CD14-positive monocyte (primary cell): ENCODE measurements around the gene FCHO2. TPM values are rescaled to one million over a fixed set of nuclear protein-coding genes. Genes with fewer than 3 reads are reported as not detected.

Experiments used
- DNase-seq, 3 donors: peaks; one replicate each; pipeline ENCODE4 v3.0.0-alpha.2; 2011 to 2022
- H2AFZ ChIP-seq: 2 replicates; pipeline ENCODE4 v1.6.0; 2012; ENCODE audit warnings: mild to moderate bottlenecking, low read depth, low read length, inconsistent platforms; ENCODE audit not compliant: insufficient read depth, poor library complexity, severe bottlenecking
- H3K27ac ChIP-seq, 2 donors: 1 replicate in 1 of 2; 2 replicates in 1 of 2; pipeline ENCODE4 v1.5.1; 2012 to 2013; ENCODE audit warnings: low read length in 2 of 2, control low read depth in 1 of 2, inconsistent platforms in 1 of 2, low read depth in 1 of 2, mild to moderate bottlenecking in 1 of 2
- H3K27me3 ChIP-seq, 2 donors: one replicate each; pipeline versions ENCODE4 v1.6.0 to v1.6.1; 2011 to 2013; ENCODE audit warnings: low read length in 2 of 2; ENCODE audit not compliant: control insufficient read depth in 2 of 2, insufficient read depth in 2 of 2
- H3K36me3 ChIP-seq, 2 donors: replicated peaks in 1 of 2; 1 replicate in 1 of 2; 2 replicates in 1 of 2; pipeline versions ENCODE4 v1.5.1 to v1.6.1; 2012 to 2013; ENCODE audit warnings: low read length in 2 of 2, control low read depth in 1 of 2, inconsistent platforms in 1 of 2, mild to moderate bottlenecking in 1 of 2; ENCODE audit not compliant: insufficient read depth in 2 of 2, control insufficient read depth in 1 of 2
- H3K4me1 ChIP-seq, 2 donors: 1 replicate in 1 of 2; 2 replicates in 1 of 2; pipeline versions ENCODE4 v1.5.1 to v1.6.1; 2012 to 2013; ENCODE audit warnings: low read length in 2 of 2, control low read depth in 1 of 2, inconsistent platforms in 1 of 2, mild to moderate bottlenecking in 1 of 2, moderate library complexity in 1 of 2; ENCODE audit not compliant: insufficient read depth in 2 of 2, control insufficient read depth in 1 of 2
- H3K4me2 ChIP-seq: replicated peaks from 2 replicates; pipeline ENCODE3; 2012; ENCODE audit warnings: low read length, moderate library complexity, mild to moderate bottlenecking; ENCODE audit not compliant: poor library complexity, severe bottlenecking; ENCODE audit errors: extremely low read depth
- H3K4me3 ChIP-seq, 3 experiments: fragments of 200-600 bp in 1 of 3; sonication (generic) in 1 of 3; replicated peaks in 1 of 3; 1 replicate in 2 of 3; 2 replicates in 1 of 3; pipeline ENCODE4 v1.5.1; 2011 to 2013; ENCODE audit warnings: low read length in 3 of 3, mild to moderate bottlenecking in 3 of 3, control low read depth in 2 of 3, low read depth in 2 of 3, inconsistent platforms in 1 of 3, moderate library complexity in 1 of 3
- H3K79me2 ChIP-seq: 2 replicates; pipeline ENCODE4 v1.6.0; 2012; ENCODE audit warnings: mild to moderate bottlenecking, control low read depth, inconsistent platforms, low read length, moderate library complexity; ENCODE audit not compliant: insufficient read depth
- H3K9ac ChIP-seq: 2 replicates; pipeline ENCODE4 v1.6.0; 2017; ENCODE audit warnings: low read length, mild to moderate bottlenecking; ENCODE audit not compliant: insufficient read depth, poor library complexity, severe bottlenecking
- H3K9me3 ChIP-seq, 2 donors: replicated peaks in 1 of 2; 1 replicate in 1 of 2; 2 replicates in 1 of 2; pipeline versions ENCODE4 v1.5.1 to v1.6.1; 2012 to 2013; ENCODE audit warnings: low read length in 2 of 2, control low read depth in 1 of 2; ENCODE audit not compliant: control insufficient read depth in 1 of 2, insufficient read depth in 1 of 2
- H4K20me1 ChIP-seq: 2 replicates; pipeline ENCODE4 v1.6.0; 2012; ENCODE audit warnings: mild to moderate bottlenecking, low read length, control low read depth, moderate library complexity; ENCODE audit not compliant: insufficient read depth
- H3K27ac Mint-ChIP-seq, 7 donors: one replicate each; pipeline ENCODE4 v1.8.0; 2020; ENCODE audit warnings: mild to moderate bottlenecking in 7 of 7, mixed read lengths in 7 of 7, moderate library complexity in 6 of 7, inconsistent platforms in 2 of 7
- H3K27me3 Mint-ChIP-seq, 3 donors: one replicate each; pipeline ENCODE4 v1.8.0; 2021 to 2022; ENCODE audit warnings: low read depth in 3 of 3, mild to moderate bottlenecking in 3 of 3, mixed read lengths in 3 of 3, moderate library complexity in 3 of 3, inconsistent platforms in 1 of 3
- H3K36me3 Mint-ChIP-seq, 2 donors: one replicate each; pipeline ENCODE4 v1.8.0; 2020; ENCODE audit warnings: mixed read lengths in 2 of 2, inconsistent platforms in 1 of 2, mild to moderate bottlenecking in 1 of 2
- H3K4me1 Mint-ChIP-seq: one replicate; pipeline ENCODE4 v1.8.0; 2020; ENCODE audit warnings: mild to moderate bottlenecking, mixed read lengths
- H3K4me3 Mint-ChIP-seq, 2 donors: one replicate each; pipeline ENCODE4 v1.8.0; 2020; ENCODE audit warnings: mild to moderate bottlenecking in 2 of 2, mixed read lengths in 2 of 2, moderate library complexity in 1 of 2
- H3K9me3 Mint-ChIP-seq, 7 donors: one replicate each; pipeline ENCODE4 v1.8.0; 2020 to 2022; ENCODE audit warnings: mixed read lengths in 7 of 7, mild to moderate bottlenecking in 6 of 7, moderate library complexity in 6 of 7, inconsistent platforms in 2 of 7
- WGBS: methylation state at CpG from one replicate; pipeline ENCODE4 v1.1.5; 2013; ENCODE audit warnings: missing lambda C conversion rate; ENCODE audit not compliant: insufficient coverage; 5-methylcytosine and 5-hydroxymethylcytosine counted together
- intact Hi-C, 2 donors: fragments of 100-400 bp; cut with micrococcal nuclease; formaldehyde crosslinking; loops; one replicate each; pipeline versions ENCODE4 v1.15.0 to v1.15.1; 2023
- polyA plus RNA-seq, 3 donors: library from polyadenylated mRNA; depleted of rRNA in 1 of 3; unstranded in 2 of 3; stranded (reverse) in 1 of 3; fragments of 300-500 nt in 2 of 3; fragments of >200 nt in 1 of 3; fragmentation: Illumina TruSeq in 2 of 3; gene quantifications; 1 replicate in 2 of 3; 2 replicates in 1 of 3; pipeline ENCODE4 v1.2.3, GENCODE V29; 2012 to 2021
- TF ChIP-seq, protein P1 (sequence below): fragments of 200-600 bp; IDR thresholded peaks from one replicate; pipeline ENCODE4 v1.8.0; 2022; ENCODE audit warnings: antibody characterized with exemption, mild to moderate bottlenecking

Gene FCHO2
- polyA plus RNA-seq, 3 donors: 8.3 to 10.1 (median 9.9) TPM

DNA sequence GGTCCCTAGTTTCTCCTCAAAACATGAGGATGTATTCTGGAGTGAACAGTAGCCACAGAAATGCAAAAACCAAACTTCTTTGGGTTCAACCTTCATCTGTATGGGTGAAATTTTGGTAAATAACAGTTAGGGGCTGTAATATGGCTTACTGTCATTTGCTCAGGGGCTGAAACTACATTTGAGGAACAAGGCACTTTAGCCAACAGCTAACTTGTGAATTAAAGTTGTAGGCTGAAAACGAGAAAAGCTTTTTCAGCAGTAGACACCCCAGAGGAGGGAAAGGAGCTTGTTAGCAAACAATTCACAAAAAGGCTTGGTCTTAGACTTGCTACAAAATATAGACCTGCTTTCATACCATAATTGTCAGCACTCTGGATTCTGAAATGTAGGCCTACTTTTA lies 171.1 kb downstream of the FCHO2 start:
- Mint-ChIP-seq H3K4me1 (peaks cover 1% of the 10 kb centered on the region), H3K27me3 (peaks cover 41 to 88% (median 70%) of the 10 kb centered on the region in 3 donors), H3K27ac (no peak overlapping the region), H3K9me3 (peaks cover 0 to 2% (median 0%) of the 10 kb centered on the region in 7 donors), H3K36me3 (no peaks in the 10 kb centered on the region), H3K4me3 (no peak overlapping the region)
- intact Hi-C loops: no loop called here
- Histone ChIP-seq H4K20me1 (no peaks in the 10 kb centered on the region), H3K4me3 (no peak overlapping the region), H3K27ac (no peak overlapping the region), H3K4me2 (no peak overlapping the region), H3K9ac (no peak overlapping the region), H3K9me3 (no peaks in the 10 kb centered on the region), H3K27me3 (peaks cover 15 to 67% of the 10 kb centered on the region in 2 donors), H3K4me1 (no peaks in the 10 kb centered on the region), H3K79me2 (no peaks in the 10 kb centered on the region), H2AFZ (no peak overlapping the region), H3K36me3 (no peaks in the 10 kb centered on the region)
- WGBS: no CpG with 5 or more reads among the region's 1 CpG
- TF ChIP-seq, protein P1, sequence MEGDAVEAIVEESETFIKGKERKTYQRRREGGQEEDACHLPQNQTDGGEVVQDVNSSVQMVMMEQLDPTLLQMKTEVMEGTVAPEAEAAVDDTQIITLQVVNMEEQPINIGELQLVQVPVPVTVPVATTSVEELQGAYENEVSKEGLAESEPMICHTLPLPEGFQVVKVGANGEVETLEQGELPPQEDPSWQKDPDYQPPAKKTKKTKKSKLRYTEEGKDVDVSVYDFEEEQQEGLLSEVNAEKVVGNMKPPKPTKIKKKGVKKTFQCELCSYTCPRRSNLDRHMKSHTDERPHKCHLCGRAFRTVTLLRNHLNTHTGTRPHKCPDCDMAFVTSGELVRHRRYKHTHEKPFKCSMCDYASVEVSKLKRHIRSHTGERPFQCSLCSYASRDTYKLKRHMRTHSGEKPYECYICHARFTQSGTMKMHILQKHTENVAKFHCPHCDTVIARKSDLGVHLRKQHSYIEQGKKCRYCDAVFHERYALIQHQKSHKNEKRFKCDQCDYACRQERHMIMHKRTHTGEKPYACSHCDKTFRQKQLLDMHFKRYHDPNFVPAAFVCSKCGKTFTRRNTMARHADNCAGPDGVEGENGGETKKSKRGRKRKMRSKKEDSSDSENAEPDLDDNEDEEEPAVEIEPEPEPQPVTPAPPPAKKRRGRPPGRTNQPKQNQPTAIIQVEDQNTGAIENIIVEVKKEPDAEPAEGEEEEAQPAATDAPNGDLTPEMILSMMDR: no peak
- DNase-seq: no peak

DNA sequence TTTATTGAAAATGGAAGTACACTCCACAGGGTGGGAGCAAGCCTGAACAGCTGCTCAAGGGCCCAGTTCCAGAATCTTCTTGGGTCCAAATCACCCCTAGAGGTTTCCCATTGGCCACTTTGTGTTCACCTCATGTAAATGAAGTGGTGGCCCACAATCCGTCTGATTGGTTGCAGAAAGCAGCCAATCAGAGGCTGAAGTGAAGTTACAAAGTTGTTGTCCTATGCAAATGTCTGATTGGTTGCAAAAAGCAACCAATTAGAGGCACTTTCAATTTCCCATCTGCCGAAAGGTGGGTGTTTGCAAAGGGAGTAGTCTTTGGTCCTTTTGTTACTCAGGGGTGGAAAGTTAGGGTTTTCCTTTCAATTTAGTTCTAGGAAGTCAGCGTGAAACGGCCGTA lies 173.3 kb downstream of the FCHO2 start:
- no peaks in the 10 kb centered on the region for H3K36me3 Mint-ChIP-seq
- Histone ChIP-seq H3K4me2 (no peak overlapping the region), H3K4me3 (no peak overlapping the region), H3K27me3 (peaks cover 15 to 67% of the 10 kb centered on the region in 2 donors), H3K4me1 (no peaks in the 10 kb centered on the region), H3K79me2 (no peaks in the 10 kb centered on the region), H3K36me3 (no peaks in the 10 kb centered on the region), H3K9me3 (no peaks in the 10 kb centered on the region), H3K9ac (no peak overlapping the region), H3K27ac (no peak overlapping the region), H2AFZ (no peak overlapping the region), H4K20me1 (no peaks in the 10 kb centered on the region)
- intact Hi-C loops: no loop called here
- no peaks in the 10 kb centered on the region for H3K4me1 Mint-ChIP-seq
- WGBS: 63% methylated on average over 1 of the region's 5 CpGs
- peaks cover 31 to 83% (median 60%) of the 10 kb centered on the region in 3 donors for H3K27me3 Mint-ChIP-seq
- TF ChIP-seq, protein P1: no peak
- H3K27ac Mint-ChIP-seq: no peak overlapping the region
- H3K4me3 Mint-ChIP-seq: no peak overlapping the region
- peaks cover 0 to 2% (median 0%) of the 10 kb centered on the region in 7 donors for H3K9me3 Mint-ChIP-seq
- no peak for DNase-seq
